H9 (cell line): Measurements from ENCODE around the gene ZNF286A. TPM values are rescaled to one million over a fixed set of nuclear protein-coding genes. Genes with fewer than 3 reads are reported as not detected.

Source experiments
- DNase-seq: peaks from one replicate; pipeline ENCODE4 v3.0.0-alpha.2; 2017
- H2AFZ ChIP-seq: one replicate; pipeline ENCODE4 v1.6.1; 2013; ENCODE audit warnings: mild to moderate bottlenecking, low read length, control low read depth, moderate library complexity
- H2AK5ac ChIP-seq: 2 replicates; pipeline ENCODE4 v1.6.1; 2013; ENCODE audit warnings: low read length, control low read depth, mixed read lengths; ENCODE audit not compliant: insufficient read length
- H2BK120ac ChIP-seq: one replicate; pipeline ENCODE4 v1.6.1; 2013; ENCODE audit warnings: low read depth, mild to moderate bottlenecking, low read length, control low read depth, inconsistent platforms; ENCODE audit not compliant: poor library complexity, severe bottlenecking
- H2BK12ac ChIP-seq: 2 replicates; pipeline ENCODE4 v1.6.1; 2013; ENCODE audit warnings: low read length, control low read depth, mixed read lengths, low read depth; ENCODE audit not compliant: insufficient read length
- H2BK15ac ChIP-seq: 2 replicates; pipeline ENCODE4 v1.6.1; 2013; ENCODE audit warnings: low read depth, low read length, control low read depth
- H2BK20ac ChIP-seq: one replicate; pipeline ENCODE4 v1.6.1; 2013; ENCODE audit warnings: low read depth, mild to moderate bottlenecking, low read length, control low read depth, inconsistent platforms; ENCODE audit not compliant: poor library complexity, severe bottlenecking
- H2BK5ac ChIP-seq: 2 replicates; pipeline ENCODE4 v1.6.1; 2013; ENCODE audit warnings: low read length, control low read depth, mixed read lengths; ENCODE audit not compliant: insufficient read length
- H3K14ac ChIP-seq: 2 replicates; pipeline ENCODE4 v1.6.1; 2013; ENCODE audit warnings: low read length, control low read depth; ENCODE audit not compliant: insufficient read depth
- H3K18ac ChIP-seq: 2 replicates; pipeline ENCODE4 v1.6.1; 2013; ENCODE audit warnings: low read depth, mild to moderate bottlenecking, mixed read lengths, low read length, control low read depth; ENCODE audit not compliant: insufficient read length
- H3K23ac ChIP-seq: 2 replicates; pipeline ENCODE4 v1.6.1; 2013; ENCODE audit warnings: low read length, control low read depth, mixed read lengths, low read depth; ENCODE audit not compliant: insufficient read length
- H3K23me2 ChIP-seq: 2 replicates; pipeline ENCODE4 v1.6.1; 2013; ENCODE audit warnings: low read depth, mild to moderate bottlenecking, mixed read lengths, low read length, control low read depth; ENCODE audit not compliant: insufficient read length, poor library complexity, severe bottlenecking
- H3K27ac ChIP-seq: 2 replicates; pipeline ENCODE4 v1.5.1; 2013; ENCODE audit warnings: low read length, control low read depth, mixed read lengths, low read depth; ENCODE audit not compliant: insufficient read length
- H3K27me3 ChIP-seq: 2 replicates; pipeline ENCODE4 v1.6.1; 2013; ENCODE audit warnings: low read length, control low read depth, inconsistent platforms; ENCODE audit not compliant: insufficient read depth
- H3K4ac ChIP-seq: 2 replicates; pipeline ENCODE4 v1.6.1; 2013; ENCODE audit warnings: low read depth, mild to moderate bottlenecking, control low read depth, inconsistent platforms, low read length, moderate library complexity
- H3K4me1 ChIP-seq: 2 replicates; pipeline ENCODE4 v1.6.1; 2013; ENCODE audit warnings: low read length, control low read depth, inconsistent platforms; ENCODE audit not compliant: insufficient read depth
- H3K4me2 ChIP-seq: 2 replicates; pipeline ENCODE4 v1.6.1; 2013; ENCODE audit warnings: low read length, control low read depth, mixed read lengths; ENCODE audit not compliant: insufficient read length, insufficient read depth
- H3K56ac ChIP-seq: 2 replicates; pipeline ENCODE4 v1.6.1; 2013; ENCODE audit warnings: low read depth, mild to moderate bottlenecking, mixed read lengths, low read length, control low read depth; ENCODE audit not compliant: insufficient read length
- H3K79me1 ChIP-seq: 2 replicates; pipeline ENCODE4 v1.6.1; 2013; ENCODE audit warnings: low read depth, mild to moderate bottlenecking, moderate library complexity, low read length, control low read depth, inconsistent platforms; ENCODE audit not compliant: insufficient read depth, poor library complexity, severe bottlenecking
- H3K79me2 ChIP-seq: 2 replicates; pipeline ENCODE4 v1.6.1; 2013; ENCODE audit warnings: low read length, control low read depth, inconsistent platforms; ENCODE audit not compliant: insufficient read depth
- H3K9ac ChIP-seq: 2 replicates; pipeline ENCODE4 v1.6.1; 2013; ENCODE audit warnings: low read length, control low read depth, mixed read lengths; ENCODE audit not compliant: insufficient read length; ENCODE audit errors: extremely low read depth
- H3K9me3 ChIP-seq: one replicate; pipeline ENCODE4 v1.6.1; 2013; ENCODE audit warnings: low read depth, low read length, inconsistent platforms; ENCODE audit not compliant: control insufficient read depth
- H3T11ph ChIP-seq: one replicate; pipeline ENCODE4 v1.6.1; 2013; ENCODE audit warnings: mild to moderate bottlenecking, low read length, control low read depth, inconsistent platforms
- H4K20me1 ChIP-seq: one replicate; pipeline ENCODE4 v1.6.1; 2013; ENCODE audit not compliant: control insufficient read depth, insufficient read length, insufficient read depth
- H4K5ac ChIP-seq: 2 replicates; pipeline ENCODE4 v1.6.1; 2013; ENCODE audit warnings: low read depth, mild to moderate bottlenecking, mixed read lengths, low read length, control low read depth; ENCODE audit not compliant: insufficient read length
- H4K8ac ChIP-seq: replicated peaks from 2 replicates; pipeline ENCODE4 v1.6.1; 2013; ENCODE audit warnings: low read length, control low read depth, mixed read lengths, low read depth; ENCODE audit not compliant: insufficient read length
- H4K91ac ChIP-seq: 2 replicates; pipeline ENCODE4 v1.6.1; 2013; ENCODE audit warnings: low read depth, mild to moderate bottlenecking, moderate library complexity, mixed read lengths, low read length, control low read depth; ENCODE audit not compliant: insufficient read length
- H3K27ac Mint-ChIP-seq, 3 experiments: 2 replicates in 2 of 3; 3 replicates in 1 of 3; pipeline ENCODE4 v1.8.0; 2020 to 2021; ENCODE audit warnings: mixed read lengths in 3 of 3, mild to moderate bottlenecking in 1 of 3, moderate library complexity in 1 of 3
- H3K27me3 Mint-ChIP-seq: 2 replicates; pipeline ENCODE4 v1.8.0; 2021; ENCODE audit warnings: low read depth, mild to moderate bottlenecking, moderate library complexity, mixed read lengths
- H3K36me3 Mint-ChIP-seq, 3 experiments: 2 replicates in 2 of 3; 3 replicates in 1 of 3; pipeline ENCODE4 v1.8.0; 2020 to 2021; ENCODE audit warnings: low read depth in 3 of 3, mixed read lengths in 3 of 3; ENCODE audit not compliant: insufficient read depth in 1 of 3
- H3K4me1 Mint-ChIP-seq, 2 experiments: 2 replicates each; pipeline ENCODE4 v1.8.0; 2020; ENCODE audit warnings: mixed read lengths in 2 of 2
- H3K4me3 Mint-ChIP-seq, 2 experiments: 2 replicates in 1 of 2; 3 replicates in 1 of 2; pipeline ENCODE4 v1.8.0; 2020 to 2021; ENCODE audit warnings: mild to moderate bottlenecking in 2 of 2, mixed read lengths in 2 of 2, moderate library complexity in 1 of 2
- H3K9me3 Mint-ChIP-seq, 2 experiments: 2 replicates in 1 of 2; 3 replicates in 1 of 2; pipeline ENCODE4 v1.8.0; 2020; ENCODE audit warnings: mild to moderate bottlenecking in 2 of 2, mixed read lengths in 2 of 2, moderate library complexity in 1 of 2
- CTCF ChIP-seq: fragments of 200-600 bp; sonication (generic); conservative IDR thresholded peaks from 3 replicates; pipeline ENCODE4 v1.8.0; 2021; ENCODE audit warnings: antibody characterized with exemption, mild to moderate bottlenecking
- WGBS: extraction: QIAGEN DNeasy Blood & Tissue Kit; methylation state at CpG from one replicate; pipeline ENCODE4 v1.1.7; 2013; ENCODE audit warnings: missing lambda C conversion rate, low lambda C conversion rate, mixed read lengths; ENCODE audit not compliant: insufficient read length; ENCODE audit errors: extremely low coverage; 5-methylcytosine and 5-hydroxymethylcytosine counted together
- total RNA-seq: library from RNA; stranded (reverse); gene quantifications from 2 replicates; pipeline ENCODE4 v1.2.1, GENCODE V29; 2021

The ZNF286A gene
- total RNA-seq, 1 experiment from 2014 or later: 101 TPM

GRCh38 chr17:15662681-15663080 lies 36.9 kb upstream of the ZNF286A start:
- H2BK120ac ChIP-seq: no peak overlapping the region
- no peak overlapping the region for H3T11ph ChIP-seq
- H2BK5ac ChIP-seq: no peak overlapping the region
- no peak overlapping the region for H2BK15ac ChIP-seq
- no peak overlapping the region for H3K4ac ChIP-seq
- no peak overlapping the region for H3K27ac ChIP-seq
- Mint-ChIP-seq H3K27ac (0 out of 7 replicates have a peak overlapping the region, but pooled peaks of 1 of the 3 experiments have one; percentile 1), H3K4me3 (no peak overlapping the region), H3K9me3 (no peaks in the 10 kb centered on the region), H3K36me3 (peaks cover 13 to 30% (median 23%) of the 10 kb centered on the region in 3 experiments; a peak in 6 of 7 replicates), H3K4me1 (peaks cover 5 to 15% of the 10 kb centered on the region in 2 experiments), H3K27me3 (no peaks in the 10 kb centered on the region)
- no CpG with 5 or more reads among the region's 3 CpGs for WGBS
- H3K4me1 ChIP-seq: no peaks in the 10 kb centered on the region
- no peak overlapping the region for H4K91ac ChIP-seq
- H3K79me1 ChIP-seq: no peaks in the 10 kb centered on the region
- TF ChIP-seq CTCF: no peak
- no peak overlapping the region for H3K56ac ChIP-seq
- H3K9me3 ChIP-seq: no peaks in the 10 kb centered on the region
- H3K14ac ChIP-seq: no peak overlapping the region
- H3K9ac ChIP-seq: no peak overlapping the region
- H4K5ac ChIP-seq: no peak overlapping the region
- no peaks in the 10 kb centered on the region for H3K23me2 ChIP-seq
- DNase-seq: no peak
- H2AK5ac ChIP-seq: no peak overlapping the region
- no peaks in the 10 kb centered on the region for H3K79me2 ChIP-seq
- H3K18ac ChIP-seq: no peak overlapping the region
- H4K8ac ChIP-seq: no peak overlapping the region
- no peaks in the 10 kb centered on the region for H4K20me1 ChIP-seq
- no peak overlapping the region for H2BK12ac ChIP-seq
- H3K23ac ChIP-seq: no peak overlapping the region
- no peak overlapping the region for H2AFZ ChIP-seq
- H2BK20ac ChIP-seq: no peak overlapping the region
- no peaks in the 10 kb centered on the region for H3K27me3 ChIP-seq
- no peak overlapping the region for H3K4me2 ChIP-seq
